Mesendoderm (in vitro differentiated cells): ENCODE results near the gene COPG1.

Source experiments
- DNase-seq: peaks from one replicate; pipeline ENCODE4 v3.0.0; 2013
- H2AK5ac ChIP-seq: 2 replicates; pipeline ENCODE4 v1.6.1; 2013; ENCODE audit warnings: low read length, inconsistent platforms
- H2BK120ac ChIP-seq: 2 replicates; pipeline ENCODE4 v1.6.1; 2013; ENCODE audit warnings: low read depth, mild to moderate bottlenecking, low read length, moderate library complexity, mixed read lengths
- H2BK15ac ChIP-seq: replicated peaks from 2 replicates; pipeline ENCODE4 v1.6.1; 2013; ENCODE audit warnings: low read depth, mild to moderate bottlenecking, moderate library complexity
- H2BK5ac ChIP-seq: 2 replicates; pipeline ENCODE4 v1.6.1; 2013; ENCODE audit warnings: low read length, inconsistent platforms
- H3K18ac ChIP-seq: 2 replicates; pipeline ENCODE4 v1.6.1; 2013; ENCODE audit warnings: mild to moderate bottlenecking, low read length, mixed read lengths
- H3K23ac ChIP-seq: one replicate; pipeline ENCODE4 v1.6.1; 2013; ENCODE audit warnings: low read length
- H3K27ac ChIP-seq: 2 replicates; pipeline ENCODE4 v1.5.1; 2013; ENCODE audit warnings: low read depth, mild to moderate bottlenecking, inconsistent platforms, low read length, moderate library complexity
- H3K27me3 ChIP-seq: 2 replicates; pipeline ENCODE4 v1.6.1; 2013; ENCODE audit warnings: low read length, control low read depth, mild to moderate bottlenecking, inconsistent platforms; ENCODE audit not compliant: insufficient read depth, poor library complexity
- H3K36me3 ChIP-seq: 2 replicates; pipeline ENCODE4 v1.6.1; 2013; ENCODE audit warnings: low read length, inconsistent platforms; ENCODE audit not compliant: control insufficient read depth, insufficient read depth
- H3K4ac ChIP-seq: one replicate; pipeline ENCODE4 v1.6.1; 2013; ENCODE audit warnings: low read depth, mild to moderate bottlenecking, low read length, moderate library complexity
- H3K4me1 ChIP-seq: 2 replicates; pipeline ENCODE4 v1.6.1; 2013; ENCODE audit warnings: low read depth, low read length, inconsistent platforms; ENCODE audit not compliant: control insufficient read depth
- H3K4me2 ChIP-seq: 2 replicates; pipeline ENCODE4 v1.6.1; 2013; ENCODE audit warnings: low read length
- H3K4me3 ChIP-seq: 2 replicates; pipeline ENCODE4 v1.5.1; 2013; ENCODE audit warnings: mild to moderate bottlenecking, low read length
- H3K56ac ChIP-seq: one replicate; pipeline ENCODE4 v1.6.1; 2013; ENCODE audit warnings: low read length
- H3K79me1 ChIP-seq: 2 replicates; pipeline ENCODE4 v1.6.1; 2013; ENCODE audit warnings: low read length, inconsistent platforms
- H3K79me2 ChIP-seq: 2 replicates; pipeline ENCODE4 v1.6.1; 2013; ENCODE audit warnings: mild to moderate bottlenecking, low read length; ENCODE audit not compliant: control insufficient read depth, insufficient read depth
- H3K9ac ChIP-seq: 2 replicates; pipeline ENCODE4 v1.6.1; 2013; ENCODE audit warnings: low read length, inconsistent platforms
- H4K5ac ChIP-seq: one replicate; pipeline ENCODE4 v1.6.1; 2013; ENCODE audit warnings: low read length
- H4K8ac ChIP-seq: one replicate; pipeline ENCODE4 v1.6.1; 2013; ENCODE audit warnings: low read depth, mild to moderate bottlenecking, control low read depth, low read length, moderate library complexity
- WGBS: extraction: QIAGEN DNeasy Blood & Tissue Kit; methylation state at CpG from one replicate; pipeline ENCODE4 v1.1.7; 2013; ENCODE audit warnings: low lambda C conversion rate, missing lambda C conversion rate; ENCODE audit not compliant: insufficient coverage; ENCODE audit errors: extremely low coverage; 5-methylcytosine and 5-hydroxymethylcytosine counted together

The COPG1 gene

GRCh38 chr3:129321887-129322286, 72.5 kb downstream of the COPG1 start:
- Histone ChIP-seq H4K5ac (no peak overlapping the region), H3K9ac (no peak overlapping the region)

GRCh38 chr3:129323651-129324294, 74.4 kb downstream of the COPG1 start:
- Histone ChIP-seq H3K4ac (no peak overlapping the region), H3K9ac (no peak overlapping the region), H2BK5ac (no peak overlapping the region), H3K36me3 (peaks cover 4% of the 10 kb centered on the region), H3K79me1 (no peaks in the 10 kb centered on the region), H3K4me1 (no peaks in the 10 kb centered on the region), H2BK15ac (no peak overlapping the region), H3K79me2 (no peaks in the 10 kb centered on the region), H3K56ac (no peak overlapping the region), H2BK120ac (no peak overlapping the region), H4K8ac (no peak overlapping the region), H3K23ac (no peak overlapping the region), H4K5ac (no peak overlapping the region), H3K27ac (no peak overlapping the region), H3K4me3 (no peak overlapping the region), H3K27me3 (no peaks in the 10 kb centered on the region), H2AK5ac (no peak overlapping the region), H3K18ac (no peak overlapping the region), H3K4me2 (no peak overlapping the region)
- DNase-seq = no peak
- WGBS = no CpG with 5 or more reads among the region's 12 CpGs

More at GRCh38 chr3:129321887-129322286, 72.5 kb downstream of the COPG1 start:
- H2BK15ac ChIP-seq = no peak overlapping the region
- no peak for DNase-seq
- no peak overlapping the region for H3K23ac ChIP-seq
- H3K4me1 ChIP-seq = no peaks in the 10 kb centered on the region
- H4K8ac ChIP-seq = no peak overlapping the region
- no peak overlapping the region for H3K56ac ChIP-seq
- H3K4me3 ChIP-seq = no peak overlapping the region
- H3K79me1 ChIP-seq = peaks cover 2% of the 10 kb centered on the region
- H3K4me2 ChIP-seq = no peak overlapping the region
- no peak overlapping the region for H3K4ac ChIP-seq
- H2BK120ac ChIP-seq = no peak overlapping the region
- no peaks in the 10 kb centered on the region for H3K27me3 ChIP-seq
- no peak overlapping the region for H3K18ac ChIP-seq
- no CpG with 5 or more reads among the region's 9 CpGs for WGBS
- H2AK5ac ChIP-seq = no peak overlapping the region
- H2BK5ac ChIP-seq = no peak overlapping the region
- no peak overlapping the region for H3K27ac ChIP-seq
- no peaks in the 10 kb centered on the region for H3K79me2 ChIP-seq
- peaks cover 4% of the 10 kb centered on the region for H3K36me3 ChIP-seq

GRCh38 chr3:129324855-129325254, 75.4 kb downstream of the COPG1 start:
- DNase-seq = no peak
- H4K5ac ChIP-seq = no peak overlapping the region
- no peak overlapping the region for H3K27ac ChIP-seq
- no peak overlapping the region for H3K23ac ChIP-seq
- H3K56ac ChIP-seq = no peak overlapping the region
- H3K27me3 ChIP-seq = no peaks in the 10 kb centered on the region
- no peaks in the 10 kb centered on the region for H3K79me2 ChIP-seq
- no peak overlapping the region for H2BK15ac ChIP-seq
- no peak overlapping the region for H3K4me3 ChIP-seq
- H3K18ac ChIP-seq = no peak overlapping the region
- H4K8ac ChIP-seq = no peak overlapping the region
- peaks cover 4% of the 10 kb centered on the region for H3K36me3 ChIP-seq
- H3K4me1 ChIP-seq = no peaks in the 10 kb centered on the region
- H3K79me1 ChIP-seq = no peaks in the 10 kb centered on the region
- H3K4me2 ChIP-seq = no peak overlapping the region
- no CpG with 5 or more reads among the region's 12 CpGs for WGBS
- H2BK5ac ChIP-seq = no peak overlapping the region
- H3K9ac ChIP-seq = no peak overlapping the region
- H2BK120ac ChIP-seq = no peak overlapping the region
- no peak overlapping the region for H3K4ac ChIP-seq
- H2AK5ac ChIP-seq = no peak overlapping the region

- WGBS = no CpG with 5 or more reads among the region's 3 CpGs
- Histone ChIP-seq H3K4me3 (no peak overlapping the region), H3K9ac (no peak overlapping the region)
These were observed 76.0 kb downstream of the COPG1 start for GRCh38 chr3:129325383-129325782.

GRCh38 chr3:129326138-129326537, 76.7 kb downstream of the COPG1 start:
- no CpG with 5 or more reads among the region's 12 CpGs for WGBS
- Histone ChIP-seq H3K4me1 (no peaks in the 10 kb centered on the region), H3K79me2 (no peaks in the 10 kb centered on the region), H3K9ac (no peak overlapping the region), H4K5ac (no peak overlapping the region), H2BK5ac (no peak overlapping the region), H3K4ac (no peak overlapping the region), H3K36me3 (peaks cover under 1% of the 10 kb centered on the region), H3K4me3 (no peak overlapping the region), H3K18ac (no peak overlapping the region), H3K4me2 (no peak overlapping the region), H3K27ac (no peak overlapping the region), H2BK15ac (no peak overlapping the region), H3K23ac (no peak overlapping the region), H4K8ac (no peak overlapping the region), H3K27me3 (no peaks in the 10 kb centered on the region), H3K56ac (no peak overlapping the region), H2AK5ac (no peak overlapping the region), H3K79me1 (no peaks in the 10 kb centered on the region), H2BK120ac (no peak overlapping the region)
- DNase-seq = no peak

More at GRCh38 chr3:129325383-129325782, 76.0 kb downstream of the COPG1 start:
- H3K27me3 ChIP-seq = no peaks in the 10 kb centered on the region
- no peak overlapping the region for H2BK15ac ChIP-seq
- no peaks in the 10 kb centered on the region for H3K79me2 ChIP-seq
- no peak overlapping the region for H2BK120ac ChIP-seq
- peaks cover 4% of the 10 kb centered on the region for H3K36me3 ChIP-seq
- H2AK5ac ChIP-seq = no peak overlapping the region
- H3K4me1 ChIP-seq = no peaks in the 10 kb centered on the region
- H2BK5ac ChIP-seq = no peak overlapping the region
- H3K79me1 ChIP-seq = no peaks in the 10 kb centered on the region
- H4K5ac ChIP-seq = no peak overlapping the region
- H3K4me2 ChIP-seq = no peak overlapping the region
- no peak for DNase-seq
- H4K8ac ChIP-seq = no peak overlapping the region
- no peak overlapping the region for H3K56ac ChIP-seq
- no peak overlapping the region for H3K27ac ChIP-seq
- H3K18ac ChIP-seq = no peak overlapping the region
- no peak overlapping the region for H3K23ac ChIP-seq
- no peak overlapping the region for H3K4ac ChIP-seq

GRCh38 chr3:129326595-129326994, 77.2 kb downstream of the COPG1 start:
- no peak overlapping the region for H3K4ac ChIP-seq
- no peak overlapping the region for H3K4me2 ChIP-seq
- H2BK120ac ChIP-seq = no peak overlapping the region
- H3K23ac ChIP-seq = no peak overlapping the region
- WGBS = no CpG with 5 or more reads among the region's 11 CpGs
- no peak overlapping the region for H3K18ac ChIP-seq
- H3K4me3 ChIP-seq = no peak overlapping the region
- no peak for DNase-seq
- H2BK15ac ChIP-seq = no peak overlapping the region
- no peak overlapping the region for H3K56ac ChIP-seq
- no peaks in the 10 kb centered on the region for H3K27me3 ChIP-seq
- no peaks in the 10 kb centered on the region for H3K79me1 ChIP-seq
- H3K79me2 ChIP-seq = no peaks in the 10 kb centered on the region
- no peaks in the 10 kb centered on the region for H3K36me3 ChIP-seq
- H4K8ac ChIP-seq = no peak overlapping the region
- no peak overlapping the region for H2AK5ac ChIP-seq
- no peaks in the 10 kb centered on the region for H3K4me1 ChIP-seq
- no peak overlapping the region for H3K9ac ChIP-seq
- no peak overlapping the region for H4K5ac ChIP-seq
- H3K27ac ChIP-seq = no peak overlapping the region
- H2BK5ac ChIP-seq = no peak overlapping the region
